HUES6 (cell line): ENCODE results near the gene SLC18A3.

ENCODE experiments used
- H3K27ac ChIP-seq: 2 replicates; pipeline ENCODE4 v1.7.0; 2013; ENCODE audit warnings: low read depth, mild to moderate bottlenecking, low read length, inconsistent platforms
- H3K27me3 ChIP-seq: 2 replicates; pipeline ENCODE4 v1.6.1; 2013; ENCODE audit warnings: low read length; ENCODE audit not compliant: control insufficient read depth, insufficient read depth
- H3K36me3 ChIP-seq: 2 replicates; pipeline ENCODE4 v1.6.1; 2013; ENCODE audit warnings: low read length; ENCODE audit not compliant: control insufficient read depth, insufficient read depth
- H3K4me1 ChIP-seq: 2 replicates; pipeline ENCODE4 v1.6.1; 2013; ENCODE audit warnings: low read length; ENCODE audit not compliant: control insufficient read depth, insufficient read depth
- H3K4me3 ChIP-seq: 2 replicates; pipeline ENCODE4 v1.5.1; 2013; ENCODE audit warnings: low read depth, low read length
- H3K9ac ChIP-seq: one replicate; pipeline ENCODE4 v1.6.1; 2013; ENCODE audit warnings: mild to moderate bottlenecking, low read length
- H3K9me3 ChIP-seq: 2 replicates; pipeline ENCODE4 v1.6.1; 2013; ENCODE audit warnings: low read depth, low read length; ENCODE audit not compliant: control insufficient read depth, insufficient read depth

The SLC18A3 gene

GRCh38 chr10:49645871-49646870 lies 36.1 kb downstream of the SLC18A3 start:
- no peaks in the 10 kb centered on the region for H3K9me3 ChIP-seq
- no peak overlapping the region for H3K4me3 ChIP-seq
- H3K27me3 ChIP-seq: peaks cover 13% of the 10 kb centered on the region
- H3K9ac ChIP-seq: no peak overlapping the region
- no peak overlapping the region for H3K27ac ChIP-seq
- peaks cover 11% of the 10 kb centered on the region; the same call in 1 of the 2 replicates for H3K4me1 ChIP-seq
- no peaks in the 10 kb centered on the region for H3K36me3 ChIP-seq

DNA sequence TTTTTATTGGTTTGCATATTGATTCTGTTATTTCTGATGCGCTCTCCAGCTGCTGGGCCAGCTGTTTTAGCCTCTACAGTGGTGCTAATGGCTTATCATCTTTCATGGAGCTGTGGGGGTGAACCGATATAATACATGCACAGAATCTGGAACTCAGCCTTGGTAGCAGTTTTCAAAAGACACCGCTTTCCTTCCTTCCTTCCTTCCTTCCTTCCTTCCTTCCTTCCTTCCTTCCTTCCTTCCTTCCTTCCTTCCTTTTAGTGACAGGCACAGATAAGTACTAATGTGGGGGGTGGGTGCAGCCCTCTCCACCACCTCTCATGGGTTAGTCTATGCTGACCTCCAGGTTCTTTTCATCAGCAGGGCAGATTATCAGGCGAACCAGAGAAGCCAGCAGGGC lies 37.4 kb downstream of the SLC18A3 start:
- H3K9ac ChIP-seq: no peak overlapping the region
- H3K27ac ChIP-seq: no peak overlapping the region
- H3K27me3 ChIP-seq: peaks cover 13% of the 10 kb centered on the region
- no peaks in the 10 kb centered on the region for H3K36me3 ChIP-seq
- peaks cover 11% of the 10 kb centered on the region; the same call in 1 of the 2 replicates for H3K4me1 ChIP-seq
- H3K9me3 ChIP-seq: no peaks in the 10 kb centered on the region
- H3K4me3 ChIP-seq: no peak overlapping the region

DNA sequence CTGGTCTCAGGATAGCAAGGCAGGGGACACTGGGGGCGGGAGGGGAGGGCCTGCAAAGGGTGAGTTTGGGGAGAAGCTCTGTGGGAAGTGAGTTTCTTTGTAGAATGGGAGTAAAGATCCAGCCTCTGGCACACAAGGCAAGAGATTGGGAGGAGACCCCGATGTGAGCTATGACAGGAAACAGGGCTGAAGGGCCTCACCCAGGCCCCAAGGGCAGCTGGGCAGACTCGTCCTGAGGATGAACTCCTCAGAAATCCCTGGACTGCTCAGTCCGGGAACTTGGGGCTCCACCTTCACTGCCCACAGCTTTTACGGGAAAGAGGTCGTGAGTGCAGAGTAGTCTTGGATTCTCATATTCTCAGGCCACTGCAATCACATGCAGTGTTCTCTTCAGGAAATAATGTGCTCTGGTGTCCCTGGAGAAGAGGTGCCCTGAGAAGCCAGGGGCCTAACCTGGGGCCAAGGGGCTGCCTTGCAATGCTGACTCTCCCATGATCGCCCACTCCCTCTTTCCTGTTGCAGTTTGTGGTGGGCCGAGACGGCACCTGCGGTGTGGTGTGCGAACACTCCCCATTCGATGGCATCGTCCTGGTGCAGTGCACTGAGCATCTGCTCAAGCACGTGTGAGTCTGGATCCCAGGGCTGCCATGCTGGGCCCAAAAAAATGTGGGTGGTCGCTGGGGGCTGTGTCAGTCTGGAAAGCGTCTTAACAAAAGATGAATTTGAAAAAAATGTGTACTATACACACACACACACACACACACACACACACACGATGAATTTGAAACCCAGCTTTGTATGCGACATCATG lies 38.1 kb downstream of the SLC18A3 start:
- Histone ChIP-seq H3K4me1 (peaks cover 11% of the 10 kb centered on the region; the same call in 1 of the 2 replicates), H3K27ac (no peak overlapping the region), H3K4me3 (no peak overlapping the region), H3K9ac (no peak overlapping the region), H3K36me3 (no peaks in the 10 kb centered on the region), H3K27me3 (peaks cover 13% of the 10 kb centered on the region), H3K9me3 (no peaks in the 10 kb centered on the region)

- Histone ChIP-seq H3K9ac (no peak overlapping the region), H3K36me3 (no peaks in the 10 kb centered on the region), H3K4me3 (no peak overlapping the region), H3K27me3 (peaks cover 13% of the 10 kb centered on the region), H3K9me3 (no peaks in the 10 kb centered on the region), H3K4me1 (peaks cover 11% of the 10 kb centered on the region; the same call in 1 of the 2 replicates), H3K27ac (no peak overlapping the region)
Observed at GRCh38 chr10:49649294-49649693, 39.2 kb downstream of the SLC18A3 start.

DNA sequence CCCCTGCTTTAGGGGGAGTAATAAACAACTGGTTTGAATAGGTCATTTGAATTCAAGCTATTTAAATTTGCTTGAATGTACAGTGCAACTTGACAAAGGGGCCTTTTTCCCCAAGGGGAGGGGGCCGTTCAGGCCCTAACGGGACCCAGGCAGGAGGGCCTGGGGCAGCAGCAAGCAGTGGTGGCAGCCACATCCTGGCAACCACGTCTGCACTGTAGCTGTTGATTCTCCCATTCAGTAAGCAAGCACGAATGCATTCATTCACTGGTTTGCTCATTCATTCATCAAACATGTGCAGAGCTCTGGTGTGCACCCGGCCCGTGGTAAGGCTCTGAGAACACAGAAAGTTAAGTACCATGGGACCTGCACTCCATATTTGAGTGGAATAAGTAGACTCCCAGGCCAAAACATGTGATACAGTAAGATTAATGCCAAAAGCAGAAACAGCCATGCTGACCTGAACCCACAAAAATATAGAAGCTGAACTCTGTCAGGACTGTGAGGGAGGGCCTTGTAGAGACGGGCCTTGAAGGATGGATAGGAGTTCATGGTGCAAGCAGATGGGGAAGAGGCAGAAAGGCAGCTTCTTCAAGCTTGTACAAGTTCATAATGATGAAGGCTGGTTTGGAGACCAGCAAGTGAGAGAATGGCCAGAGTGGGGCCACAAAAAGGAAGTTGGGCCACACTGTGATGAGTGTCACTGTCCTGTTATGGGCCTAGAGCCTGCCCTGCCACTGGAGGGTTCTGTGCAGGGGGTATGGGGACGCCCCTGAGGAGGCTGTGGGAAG lies 40.0 kb downstream of the SLC18A3 start:
- Histone ChIP-seq H3K9me3 (no peaks in the 10 kb centered on the region), H3K9ac (no peak overlapping the region), H3K36me3 (no peaks in the 10 kb centered on the region), H3K27me3 (peaks cover 5% of the 10 kb centered on the region; the same call in 1 of the 2 replicates), H3K4me3 (no peak overlapping the region), H3K27ac (no peak overlapping the region), H3K4me1 (peaks cover 11% of the 10 kb centered on the region; the same call in 1 of the 2 replicates)

GRCh38 chr10:49650724-49651034 lies 40.6 kb downstream of the SLC18A3 start:
- no peaks in the 10 kb centered on the region for H3K36me3 ChIP-seq
- H3K27ac ChIP-seq: no peak overlapping the region
- no peak overlapping the region for H3K9ac ChIP-seq

DNA sequence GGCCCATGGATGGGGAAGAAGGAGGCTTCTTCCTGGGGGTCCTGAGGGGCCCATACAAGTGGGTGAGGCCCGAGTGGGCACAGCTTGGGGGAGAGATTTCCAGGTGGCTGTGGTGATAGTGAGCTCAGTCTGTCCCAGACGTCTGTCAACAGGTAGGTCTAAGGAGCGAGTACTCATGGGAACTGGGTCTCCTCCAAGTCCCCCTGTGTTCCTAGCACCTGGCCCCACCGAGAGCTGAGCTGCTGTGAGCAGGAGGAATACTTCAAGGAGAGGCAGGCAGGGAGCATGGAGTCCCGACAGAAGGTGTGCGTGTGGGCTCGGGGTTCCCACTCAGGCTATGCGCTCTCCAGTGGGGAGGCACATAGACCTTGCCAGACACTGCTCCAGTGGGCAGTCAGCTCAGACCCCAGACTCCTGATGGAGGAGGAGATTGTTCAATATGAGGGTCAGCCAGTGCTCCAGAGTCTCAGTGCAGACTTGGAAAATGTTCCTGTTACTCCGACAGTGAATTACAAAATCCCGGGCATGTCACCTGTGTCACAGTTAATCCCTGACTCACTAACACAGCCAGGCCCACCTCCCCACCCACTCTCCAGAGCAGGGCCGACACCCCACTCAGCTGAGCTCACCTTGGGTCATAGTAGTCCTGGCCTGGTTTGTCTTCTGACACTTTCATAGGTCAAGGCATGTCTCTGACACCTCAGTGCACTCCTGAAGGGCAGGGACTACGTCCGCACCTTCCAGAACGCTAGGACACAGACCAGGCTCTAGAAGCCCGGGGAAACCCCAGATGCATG lies 41.1 kb downstream of the SLC18A3 start:
- H3K27me3 ChIP-seq: peaks cover 5% of the 10 kb centered on the region; the same call in 1 of the 2 replicates
- H3K27ac ChIP-seq: no peak overlapping the region
- H3K9ac ChIP-seq: no peak overlapping the region
- no peak overlapping the region for H3K4me3 ChIP-seq
- H3K36me3 ChIP-seq: no peaks in the 10 kb centered on the region
- no peaks in the 10 kb centered on the region for H3K9me3 ChIP-seq
- H3K4me1 ChIP-seq: peaks cover 11% of the 10 kb centered on the region; the same call in 1 of the 2 replicates

More at GRCh38 chr10:49650724-49651034, 40.6 kb downstream of the SLC18A3 start:
- Histone ChIP-seq H3K4me1 (peaks cover 11% of the 10 kb centered on the region; the same call in 1 of the 2 replicates), H3K4me3 (no peak overlapping the region), H3K9me3 (no peaks in the 10 kb centered on the region), H3K27me3 (peaks cover 5% of the 10 kb centered on the region; the same call in 1 of the 2 replicates)

GRCh38 chr10:49651917-49652316 lies 41.8 kb downstream of the SLC18A3 start:
- Histone ChIP-seq H3K27ac (no peak overlapping the region), H3K9me3 (no peaks in the 10 kb centered on the region), H3K9ac (no peak overlapping the region), H3K4me1 (peaks cover 11% of the 10 kb centered on the region; the same call in 1 of the 2 replicates), H3K4me3 (no peak overlapping the region), H3K36me3 (no peaks in the 10 kb centered on the region), H3K27me3 (peaks cover 5% of the 10 kb centered on the region; the same call in 1 of the 2 replicates)

DNA sequence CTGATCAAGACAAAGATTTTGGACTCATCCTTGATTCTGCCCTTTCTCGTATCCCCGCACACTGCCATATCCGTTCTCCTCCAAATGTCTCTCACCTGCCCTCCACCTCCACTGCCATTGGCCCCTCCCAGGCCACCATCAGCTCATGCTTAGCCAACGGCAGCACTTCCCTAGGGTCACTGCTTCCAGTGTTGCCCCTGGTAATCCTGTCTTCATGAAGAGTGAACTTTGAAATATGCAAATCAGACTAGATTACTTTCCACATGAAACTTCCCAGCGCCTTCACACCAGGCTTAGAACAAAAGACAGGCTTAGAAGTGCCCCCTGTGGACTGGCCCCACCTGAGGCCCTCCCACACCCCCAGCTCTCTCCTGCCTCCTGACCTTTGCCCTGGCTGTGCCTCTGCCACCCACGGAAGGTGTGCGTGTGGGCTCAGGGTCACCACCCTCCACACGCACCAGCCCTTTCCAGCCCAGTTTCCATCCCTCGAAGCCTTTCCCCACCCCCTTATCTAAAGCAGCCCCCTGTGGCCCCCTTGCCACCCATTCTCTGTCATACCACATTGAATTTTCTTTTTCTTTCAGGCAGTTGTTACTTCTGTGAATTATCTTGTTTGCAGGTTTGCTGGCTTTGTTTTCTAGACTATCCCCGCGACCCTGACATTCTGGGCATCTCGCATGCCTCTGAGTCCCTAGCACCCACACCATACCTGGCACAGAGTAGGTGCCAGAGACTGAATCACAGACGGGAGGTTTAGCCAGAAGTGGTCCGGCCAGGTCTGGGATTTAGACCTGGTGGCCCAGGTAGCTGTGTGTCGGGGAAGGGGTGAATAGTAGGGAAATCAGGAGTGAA lies 42.5 kb downstream of the SLC18A3 start:
- H3K9ac ChIP-seq: no peak overlapping the region
- H3K9me3 ChIP-seq: no peaks in the 10 kb centered on the region
- H3K27ac ChIP-seq: no peak overlapping the region
- peaks cover 11% of the 10 kb centered on the region; the same call in 1 of the 2 replicates for H3K4me1 ChIP-seq
- H3K36me3 ChIP-seq: no peaks in the 10 kb centered on the region
- peaks cover 5% of the 10 kb centered on the region; the same call in 1 of the 2 replicates for H3K27me3 ChIP-seq
- H3K4me3 ChIP-seq: no peak overlapping the region
